ENCODE data around the gene TANC1.

Gene TANC1

DNA sequence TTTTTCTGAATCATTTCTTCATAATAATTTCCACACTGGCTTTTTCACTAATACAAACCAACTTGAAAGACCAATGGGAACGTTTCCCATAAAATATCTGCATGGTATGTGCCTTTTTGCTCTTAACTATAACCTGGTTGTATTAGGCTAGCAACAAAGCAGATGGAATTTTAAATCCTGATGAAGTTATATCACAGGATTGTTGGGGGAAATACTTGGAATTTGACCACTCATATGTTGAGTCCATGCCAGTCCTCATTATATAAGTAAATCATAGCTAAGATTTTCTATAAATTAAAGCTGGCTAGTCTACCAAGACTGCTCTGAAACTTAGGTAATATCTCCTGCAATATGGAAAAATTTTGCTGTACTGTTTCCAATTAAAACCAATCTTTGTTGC is 99.5 kb downstream of the TANC1 start:
- DNase-seq (ENCODE audit: low spot score): no peak
- in situ Hi-C loops (cut with MboI; ENCODE audit: low sequenced_read_pairs, unreplicated experiment): no loop called here
- TF ChIP-seq, protein P1, sequence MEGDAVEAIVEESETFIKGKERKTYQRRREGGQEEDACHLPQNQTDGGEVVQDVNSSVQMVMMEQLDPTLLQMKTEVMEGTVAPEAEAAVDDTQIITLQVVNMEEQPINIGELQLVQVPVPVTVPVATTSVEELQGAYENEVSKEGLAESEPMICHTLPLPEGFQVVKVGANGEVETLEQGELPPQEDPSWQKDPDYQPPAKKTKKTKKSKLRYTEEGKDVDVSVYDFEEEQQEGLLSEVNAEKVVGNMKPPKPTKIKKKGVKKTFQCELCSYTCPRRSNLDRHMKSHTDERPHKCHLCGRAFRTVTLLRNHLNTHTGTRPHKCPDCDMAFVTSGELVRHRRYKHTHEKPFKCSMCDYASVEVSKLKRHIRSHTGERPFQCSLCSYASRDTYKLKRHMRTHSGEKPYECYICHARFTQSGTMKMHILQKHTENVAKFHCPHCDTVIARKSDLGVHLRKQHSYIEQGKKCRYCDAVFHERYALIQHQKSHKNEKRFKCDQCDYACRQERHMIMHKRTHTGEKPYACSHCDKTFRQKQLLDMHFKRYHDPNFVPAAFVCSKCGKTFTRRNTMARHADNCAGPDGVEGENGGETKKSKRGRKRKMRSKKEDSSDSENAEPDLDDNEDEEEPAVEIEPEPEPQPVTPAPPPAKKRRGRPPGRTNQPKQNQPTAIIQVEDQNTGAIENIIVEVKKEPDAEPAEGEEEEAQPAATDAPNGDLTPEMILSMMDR (IDR thresholded peaks at IDR 0.05; ENCODE audit: borderline replicate concordance, control extremely low read depth, extremely low read depth, insufficient read depth, missing control alignments): no peak

DNA sequence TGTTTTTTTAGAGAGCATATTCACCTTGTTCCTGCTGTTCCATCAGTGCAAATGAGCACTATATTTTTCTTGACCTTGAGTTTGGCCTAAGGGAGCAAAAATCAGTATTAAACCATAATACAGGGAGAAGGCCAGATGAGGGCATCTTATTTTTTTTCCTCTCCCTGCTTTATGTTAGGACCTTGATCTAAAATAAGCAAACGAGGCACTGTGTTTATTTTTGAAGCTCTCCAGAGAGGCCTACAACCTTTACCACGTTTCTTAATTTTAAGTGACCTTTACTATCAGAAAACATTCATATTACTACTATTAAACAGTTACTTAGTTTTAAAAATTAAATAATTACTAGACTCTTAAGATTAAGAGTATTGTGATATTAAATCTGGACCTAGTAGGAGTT is 100.8 kb downstream of the TANC1 start:
- DNase-seq (ENCODE audit: low spot score): no peak
- TF ChIP-seq, protein P1 (IDR thresholded peaks at IDR 0.05; ENCODE audit: borderline replicate concordance, control extremely low read depth, extremely low read depth, insufficient read depth, missing control alignments): no peak
- in situ Hi-C loops (cut with MboI; ENCODE audit: low sequenced_read_pairs, unreplicated experiment): no loop called here

DNA sequence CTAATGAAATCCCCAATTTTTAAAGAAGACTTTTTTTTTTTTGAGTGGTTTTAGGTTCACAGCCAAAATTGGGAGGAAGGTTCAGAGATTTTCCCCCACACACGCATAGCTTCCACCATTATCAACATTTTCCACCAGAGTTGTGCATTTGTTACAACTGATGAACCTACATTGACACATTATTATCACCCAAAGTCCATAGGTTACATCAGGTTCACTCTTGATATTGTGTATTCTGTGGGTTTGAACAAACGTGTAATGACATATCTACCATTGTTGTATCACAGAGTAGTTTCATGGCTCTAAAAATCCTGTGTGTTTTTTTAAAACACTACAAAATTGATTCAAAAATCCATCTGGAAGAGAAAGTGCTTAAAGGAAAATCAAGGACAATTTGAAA is 101.8 kb downstream of the TANC1 start:
- in situ Hi-C loops (cut with MboI; ENCODE audit: low sequenced_read_pairs, unreplicated experiment): no loop called here
- TF ChIP-seq, protein P1 (IDR thresholded peaks at IDR 0.05; ENCODE audit: borderline replicate concordance, control extremely low read depth, extremely low read depth, insufficient read depth, missing control alignments): no peak
- DNase-seq (ENCODE audit: low spot score): no peak

DNA sequence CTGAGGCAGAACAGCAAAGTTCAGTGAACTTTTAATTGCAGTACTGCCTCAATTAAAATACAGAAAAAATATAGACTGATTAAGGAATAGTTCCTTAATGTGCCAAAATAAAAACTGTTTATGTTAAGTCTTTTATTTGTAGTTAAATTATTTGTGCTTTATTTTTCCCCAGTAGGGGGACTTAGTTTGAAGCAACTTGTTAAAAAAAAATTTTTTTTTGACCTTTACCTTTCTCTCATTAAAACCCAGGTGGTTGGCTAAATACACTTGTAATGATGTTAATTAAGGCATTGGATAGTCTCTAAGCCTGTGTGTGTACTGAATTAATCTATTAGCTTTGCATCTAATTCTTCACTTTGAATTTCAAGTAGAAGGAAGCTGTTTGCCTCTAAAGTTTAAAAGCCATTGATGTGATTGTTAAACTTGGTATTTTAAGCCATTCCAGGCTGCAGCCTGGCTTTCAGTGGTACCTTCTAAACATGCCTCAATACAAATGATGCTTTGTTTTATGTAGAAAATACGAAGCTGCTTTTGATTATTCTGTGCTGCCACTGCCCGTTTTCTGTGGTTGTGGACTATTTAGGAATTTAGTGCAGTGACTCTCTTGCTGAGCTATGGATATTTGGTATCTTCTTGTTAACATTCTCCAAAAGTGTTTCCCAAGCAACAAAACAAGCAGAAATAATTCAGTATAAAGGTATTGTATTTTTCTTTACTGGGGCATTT is 102.9 kb downstream of the TANC1 start:
- TF ChIP-seq, protein P1 (IDR thresholded peaks at IDR 0.05; ENCODE audit: borderline replicate concordance, control extremely low read depth, extremely low read depth, insufficient read depth, missing control alignments): no peak
- in situ Hi-C loops (cut with MboI; ENCODE audit: low sequenced_read_pairs, unreplicated experiment): no loop called here
- no peak for DNase-seq (ENCODE audit: low spot score)

DNA sequence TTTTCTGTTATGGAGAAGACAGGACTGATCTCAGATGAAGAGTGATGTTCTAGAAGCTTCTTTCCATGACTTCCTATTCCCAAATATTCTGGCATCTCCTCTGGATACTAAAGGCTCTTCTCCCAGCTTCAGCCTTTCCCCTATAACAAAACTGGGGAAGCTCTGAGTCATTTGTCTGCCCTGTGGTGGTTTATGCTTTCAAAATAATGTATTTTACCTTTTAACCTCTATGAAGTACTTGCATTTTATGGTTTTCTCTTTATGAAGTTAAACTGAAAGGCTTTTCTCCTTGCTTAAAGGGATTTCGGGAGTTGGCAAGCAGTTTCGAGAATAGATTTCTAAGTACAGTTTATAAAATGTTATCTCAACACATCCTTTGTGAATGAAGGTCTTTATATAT is 104.4 kb downstream of the TANC1 start:
- DNase-seq (ENCODE audit: low spot score): no peak
- TF ChIP-seq, protein P1 (IDR thresholded peaks at IDR 0.05; ENCODE audit: borderline replicate concordance, control extremely low read depth, extremely low read depth, insufficient read depth, missing control alignments): no peak
- in situ Hi-C loops (cut with MboI; ENCODE audit: low sequenced_read_pairs, unreplicated experiment): no loop called here

DNA sequence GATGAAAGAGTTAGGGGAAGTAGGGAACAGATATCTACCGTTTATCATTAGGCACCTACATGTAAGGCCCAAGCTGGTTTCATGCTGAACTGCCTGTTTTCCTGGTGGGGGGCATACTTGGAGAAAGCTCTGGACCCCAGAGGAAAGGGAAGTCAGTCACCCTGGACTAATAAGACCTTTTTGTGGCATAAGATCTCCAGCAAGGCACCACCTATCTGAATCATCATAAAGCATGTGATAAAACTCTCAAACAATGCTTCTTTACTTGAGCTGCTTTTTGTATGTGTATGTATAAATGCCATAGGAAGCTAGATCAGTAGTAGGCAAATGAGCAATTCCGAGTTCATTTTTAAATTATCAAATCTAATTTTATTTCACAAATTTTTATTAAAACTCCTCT is 104.8 kb downstream of the TANC1 start:
- DNase-seq (ENCODE audit: low spot score): no peak
- TF ChIP-seq, protein P1 (IDR thresholded peaks at IDR 0.05; ENCODE audit: borderline replicate concordance, control extremely low read depth, extremely low read depth, insufficient read depth, missing control alignments): no peak
- in situ Hi-C loops (cut with MboI; ENCODE audit: low sequenced_read_pairs, unreplicated experiment): no loop called here

All from GM13976 (cell line).